H9 (cell line): ENCODE results near the gene EHMT2. TPM values are rescaled to one million over a fixed set of nuclear protein-coding genes. Genes with fewer than 3 reads are reported as not detected.

Experiments
- DNase-seq: peaks from one replicate; pipeline ENCODE4 v3.0.0-alpha.2; 2017
- H2AFZ ChIP-seq: one replicate; pipeline ENCODE4 v1.6.1; 2013; ENCODE audit warnings: mild to moderate bottlenecking, low read length, control low read depth, moderate library complexity
- H2AK5ac ChIP-seq: 2 replicates; pipeline ENCODE4 v1.6.1; 2013; ENCODE audit warnings: low read length, control low read depth, mixed read lengths; ENCODE audit not compliant: insufficient read length
- H2BK120ac ChIP-seq: one replicate; pipeline ENCODE4 v1.6.1; 2013; ENCODE audit warnings: low read depth, mild to moderate bottlenecking, low read length, control low read depth, inconsistent platforms; ENCODE audit not compliant: poor library complexity, severe bottlenecking
- H2BK12ac ChIP-seq: 2 replicates; pipeline ENCODE4 v1.6.1; 2013; ENCODE audit warnings: low read length, control low read depth, mixed read lengths, low read depth; ENCODE audit not compliant: insufficient read length
- H2BK15ac ChIP-seq: 2 replicates; pipeline ENCODE4 v1.6.1; 2013; ENCODE audit warnings: low read depth, low read length, control low read depth
- H2BK20ac ChIP-seq: one replicate; pipeline ENCODE4 v1.6.1; 2013; ENCODE audit warnings: low read depth, mild to moderate bottlenecking, low read length, control low read depth, inconsistent platforms; ENCODE audit not compliant: poor library complexity, severe bottlenecking
- H2BK5ac ChIP-seq: 2 replicates; pipeline ENCODE4 v1.6.1; 2013; ENCODE audit warnings: low read length, control low read depth, mixed read lengths; ENCODE audit not compliant: insufficient read length
- H3K14ac ChIP-seq: 2 replicates; pipeline ENCODE4 v1.6.1; 2013; ENCODE audit warnings: low read length, control low read depth; ENCODE audit not compliant: insufficient read depth
- H3K18ac ChIP-seq: 2 replicates; pipeline ENCODE4 v1.6.1; 2013; ENCODE audit warnings: low read depth, mild to moderate bottlenecking, mixed read lengths, low read length, control low read depth; ENCODE audit not compliant: insufficient read length
- H3K23ac ChIP-seq: 2 replicates; pipeline ENCODE4 v1.6.1; 2013; ENCODE audit warnings: low read length, control low read depth, mixed read lengths, low read depth; ENCODE audit not compliant: insufficient read length
- H3K23me2 ChIP-seq: 2 replicates; pipeline ENCODE4 v1.6.1; 2013; ENCODE audit warnings: low read depth, mild to moderate bottlenecking, mixed read lengths, low read length, control low read depth; ENCODE audit not compliant: insufficient read length, poor library complexity, severe bottlenecking
- H3K27ac ChIP-seq: 2 replicates; pipeline ENCODE4 v1.5.1; 2013; ENCODE audit warnings: low read length, control low read depth, mixed read lengths, low read depth; ENCODE audit not compliant: insufficient read length
- H3K27me3 ChIP-seq: 2 replicates; pipeline ENCODE4 v1.6.1; 2013; ENCODE audit warnings: low read length, control low read depth, inconsistent platforms; ENCODE audit not compliant: insufficient read depth
- H3K4ac ChIP-seq: 2 replicates; pipeline ENCODE4 v1.6.1; 2013; ENCODE audit warnings: low read depth, mild to moderate bottlenecking, control low read depth, inconsistent platforms, low read length, moderate library complexity
- H3K4me1 ChIP-seq: 2 replicates; pipeline ENCODE4 v1.6.1; 2013; ENCODE audit warnings: low read length, control low read depth, inconsistent platforms; ENCODE audit not compliant: insufficient read depth
- H3K4me2 ChIP-seq: 2 replicates; pipeline ENCODE4 v1.6.1; 2013; ENCODE audit warnings: low read length, control low read depth, mixed read lengths; ENCODE audit not compliant: insufficient read length, insufficient read depth
- H3K56ac ChIP-seq: 2 replicates; pipeline ENCODE4 v1.6.1; 2013; ENCODE audit warnings: low read depth, mild to moderate bottlenecking, mixed read lengths, low read length, control low read depth; ENCODE audit not compliant: insufficient read length
- H3K79me1 ChIP-seq: 2 replicates; pipeline ENCODE4 v1.6.1; 2013; ENCODE audit warnings: low read depth, mild to moderate bottlenecking, moderate library complexity, low read length, control low read depth, inconsistent platforms; ENCODE audit not compliant: insufficient read depth, poor library complexity, severe bottlenecking
- H3K79me2 ChIP-seq: 2 replicates; pipeline ENCODE4 v1.6.1; 2013; ENCODE audit warnings: low read length, control low read depth, inconsistent platforms; ENCODE audit not compliant: insufficient read depth
- H3K9ac ChIP-seq: 2 replicates; pipeline ENCODE4 v1.6.1; 2013; ENCODE audit warnings: low read length, control low read depth, mixed read lengths; ENCODE audit not compliant: insufficient read length; ENCODE audit errors: extremely low read depth
- H3K9me3 ChIP-seq: one replicate; pipeline ENCODE4 v1.6.1; 2013; ENCODE audit warnings: low read depth, low read length, inconsistent platforms; ENCODE audit not compliant: control insufficient read depth
- H3T11ph ChIP-seq: one replicate; pipeline ENCODE4 v1.6.1; 2013; ENCODE audit warnings: mild to moderate bottlenecking, low read length, control low read depth, inconsistent platforms
- H4K20me1 ChIP-seq: one replicate; pipeline ENCODE4 v1.6.1; 2013; ENCODE audit not compliant: control insufficient read depth, insufficient read length, insufficient read depth
- H4K5ac ChIP-seq: 2 replicates; pipeline ENCODE4 v1.6.1; 2013; ENCODE audit warnings: low read depth, mild to moderate bottlenecking, mixed read lengths, low read length, control low read depth; ENCODE audit not compliant: insufficient read length
- H4K8ac ChIP-seq: replicated peaks from 2 replicates; pipeline ENCODE4 v1.6.1; 2013; ENCODE audit warnings: low read length, control low read depth, mixed read lengths, low read depth; ENCODE audit not compliant: insufficient read length
- H4K91ac ChIP-seq: 2 replicates; pipeline ENCODE4 v1.6.1; 2013; ENCODE audit warnings: low read depth, mild to moderate bottlenecking, moderate library complexity, mixed read lengths, low read length, control low read depth; ENCODE audit not compliant: insufficient read length
- H3K27ac Mint-ChIP-seq, 3 experiments: 2 replicates in 2 of 3; 3 replicates in 1 of 3; pipeline ENCODE4 v1.8.0; 2020 to 2021; ENCODE audit warnings: mixed read lengths in 3 of 3, mild to moderate bottlenecking in 1 of 3, moderate library complexity in 1 of 3
- H3K27me3 Mint-ChIP-seq: 2 replicates; pipeline ENCODE4 v1.8.0; 2021; ENCODE audit warnings: low read depth, mild to moderate bottlenecking, moderate library complexity, mixed read lengths
- H3K36me3 Mint-ChIP-seq, 3 experiments: 2 replicates in 2 of 3; 3 replicates in 1 of 3; pipeline ENCODE4 v1.8.0; 2020 to 2021; ENCODE audit warnings: low read depth in 3 of 3, mixed read lengths in 3 of 3; ENCODE audit not compliant: insufficient read depth in 1 of 3
- H3K4me1 Mint-ChIP-seq, 2 experiments: 2 replicates each; pipeline ENCODE4 v1.8.0; 2020; ENCODE audit warnings: mixed read lengths in 2 of 2
- H3K4me3 Mint-ChIP-seq, 2 experiments: 2 replicates in 1 of 2; 3 replicates in 1 of 2; pipeline ENCODE4 v1.8.0; 2020 to 2021; ENCODE audit warnings: mild to moderate bottlenecking in 2 of 2, mixed read lengths in 2 of 2, moderate library complexity in 1 of 2
- H3K9me3 Mint-ChIP-seq, 2 experiments: 2 replicates in 1 of 2; 3 replicates in 1 of 2; pipeline ENCODE4 v1.8.0; 2020; ENCODE audit warnings: mild to moderate bottlenecking in 2 of 2, mixed read lengths in 2 of 2, moderate library complexity in 1 of 2
- CTCF ChIP-seq: fragments of 200-600 bp; sonication (generic); conservative IDR thresholded peaks from 3 replicates; pipeline ENCODE4 v1.8.0; 2021; ENCODE audit warnings: antibody characterized with exemption, mild to moderate bottlenecking
- whole genome bisulfite sequencing: extraction: QIAGEN DNeasy Blood & Tissue Kit; methylation state at CpG from one replicate; pipeline ENCODE4 v1.1.7; 2013; ENCODE audit warnings: missing lambda C conversion rate, low lambda C conversion rate, mixed read lengths; ENCODE audit not compliant: insufficient read length; ENCODE audit errors: extremely low coverage; 5-methylcytosine and 5-hydroxymethylcytosine counted together
- total RNA-seq: library from RNA; stranded (reverse); gene quantifications from 2 replicates; pipeline ENCODE4 v1.2.1, GENCODE V29; 2021

EHMT2 gene
- total RNA-seq, 1 experiment from 2014 or later = 124 TPM

DNA sequence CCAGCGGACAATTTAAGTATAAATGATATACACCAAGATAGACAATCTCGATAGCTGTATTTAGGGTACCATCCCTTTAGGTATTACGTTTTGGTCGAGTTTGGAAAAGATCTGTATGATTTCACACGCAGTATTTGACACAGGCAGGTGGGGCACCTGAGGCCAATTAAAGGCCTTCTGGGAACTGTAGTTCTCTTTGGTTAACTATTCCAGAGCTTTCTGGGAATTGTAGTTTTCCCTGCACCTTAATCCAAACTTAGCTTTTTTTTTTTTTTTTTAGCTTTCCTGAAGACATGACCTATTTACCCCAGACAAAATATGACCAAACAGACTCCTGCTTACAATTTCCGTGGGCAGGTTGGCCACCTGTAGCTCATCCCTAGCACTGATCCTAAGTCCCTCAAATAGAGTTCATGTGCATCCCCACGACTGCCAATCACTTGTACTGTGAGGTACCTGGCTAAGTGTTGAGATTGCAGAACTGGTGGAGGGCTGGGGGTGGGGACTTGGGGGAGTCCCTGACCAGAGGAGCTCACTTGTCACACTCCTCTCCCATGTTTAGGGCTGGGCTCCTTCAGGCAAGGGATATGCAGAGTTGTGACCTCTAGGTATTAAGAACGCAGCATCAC, 999 bp upstream of the EHMT2 start:
- H4K8ac ChIP-seq = no peak overlapping the region
- no peak overlapping the region for H3T11ph ChIP-seq
- Mint-ChIP-seq H3K4me3 (peak overlapping the region; percentile 92 to 99), H3K27ac (peak overlapping the region; percentile 83 to 96 (median 95); a peak in 6 of 7 replicates), H3K9me3 (no peaks in the 10 kb centered on the region; a peak in 1 of 5 replicates), H3K36me3 (peaks cover 21 to 41% (median 39%) of the 10 kb centered on the region in 3 experiments), H3K27me3 (no peaks in the 10 kb centered on the region), H3K4me1 (peaks cover 22 to 36% of the 10 kb centered on the region in 2 experiments)
- TF ChIP-seq CTCF = no peak; the same call in 1 of the 3 replicates
- no peak overlapping the region for H4K91ac ChIP-seq
- no peaks in the 10 kb centered on the region for H3K9me3 ChIP-seq
- H3K4ac ChIP-seq = no peak overlapping the region
- no peak overlapping the region for H4K5ac ChIP-seq
- H3K56ac ChIP-seq = no peak overlapping the region
- H3K23me2 ChIP-seq = peaks cover 11% of the 10 kb centered on the region
- no peak overlapping the region for H2AK5ac ChIP-seq
- no peak overlapping the region for H2AFZ ChIP-seq
- H3K18ac ChIP-seq = no peak overlapping the region
- no peak overlapping the region for H3K23ac ChIP-seq
- no peaks in the 10 kb centered on the region; the same call in 1 of the 2 replicates for H3K4me1 ChIP-seq
- H3K27me3 ChIP-seq = no peaks in the 10 kb centered on the region
- peak; percentile 54 for DNase-seq
- no peak overlapping the region for H2BK20ac ChIP-seq
- H3K27ac ChIP-seq = no peak overlapping the region
- H2BK15ac ChIP-seq = no peak overlapping the region
- no peak overlapping the region for H2BK12ac ChIP-seq
- H3K79me2 ChIP-seq = no peaks in the 10 kb centered on the region; the same call in 1 of the 2 replicates
- H3K79me1 ChIP-seq = no peaks in the 10 kb centered on the region
- no peak overlapping the region for H2BK120ac ChIP-seq
- H4K20me1 ChIP-seq = no peaks in the 10 kb centered on the region
- WGBS = no CpG with 5 or more reads among the region's 8 CpGs
- peak overlapping the region; percentile 97 for H3K4me2 ChIP-seq
- no peak overlapping the region for H2BK5ac ChIP-seq
- H3K14ac ChIP-seq = no peak overlapping the region
- peak overlapping the region; percentile 59 for H3K9ac ChIP-seq
